GM19238 (cell line): Measurements from ENCODE around the gene MYRFL.
"Not testable (repeated sequence)": the region's sequence is repeated elsewhere in the genome, so short reads cannot be mapped to it uniquely, and the experiment has no call there.

ENCODE experiments used
- DNase-seq: peaks from one replicate; pipeline ENCODE4 v3.0.0; 2011; ENCODE audit warnings: low spot score; ENCODE audit not compliant: insufficient read length

The MYRFL gene

GRCh38 chr12:69986114-69986513, 161.1 kb downstream of the MYRFL start:
- no peak for DNase-seq

- no peak for DNase-seq
These were observed 162.6 kb downstream of the MYRFL start for GRCh38 chr12:69987579-69988091.

GRCh38 chr12:69988481-69989321, 163.7 kb downstream of the MYRFL start:
- DNase-seq: no peak

DNA sequence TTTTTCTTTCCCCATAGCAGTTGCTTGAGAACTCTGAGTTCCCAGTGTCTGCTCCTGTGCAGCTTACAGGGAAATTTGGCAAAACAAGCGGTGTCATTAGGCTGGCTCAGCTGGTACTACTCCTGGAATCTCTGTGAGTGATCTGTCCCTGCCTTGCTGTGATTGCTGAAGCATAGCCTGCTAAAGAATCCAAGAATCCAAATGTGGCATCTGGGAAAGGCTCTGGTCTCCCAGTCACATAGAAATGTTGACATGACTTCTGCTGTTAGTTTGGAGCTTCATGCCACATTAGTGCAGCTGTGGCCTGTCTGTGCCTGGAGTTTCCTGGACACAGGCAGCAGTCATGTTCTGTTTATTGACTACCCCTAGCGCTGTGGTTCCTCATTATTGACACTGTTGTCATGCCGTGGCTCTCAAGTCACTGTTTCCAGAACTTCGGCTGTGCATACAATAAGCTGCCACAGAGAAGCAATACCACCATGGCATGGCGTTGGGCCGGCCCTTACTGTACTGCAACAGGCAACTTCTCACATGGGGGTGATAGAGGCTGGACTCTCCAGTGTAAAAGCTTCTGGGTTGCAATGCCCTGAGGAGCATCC, 166.8 kb downstream of the MYRFL start:
- DNase-seq: no peak

- no peak for DNase-seq
These were observed 168.4 kb downstream of the MYRFL start for GRCh38 chr12:69993433-69993832.

DNA sequence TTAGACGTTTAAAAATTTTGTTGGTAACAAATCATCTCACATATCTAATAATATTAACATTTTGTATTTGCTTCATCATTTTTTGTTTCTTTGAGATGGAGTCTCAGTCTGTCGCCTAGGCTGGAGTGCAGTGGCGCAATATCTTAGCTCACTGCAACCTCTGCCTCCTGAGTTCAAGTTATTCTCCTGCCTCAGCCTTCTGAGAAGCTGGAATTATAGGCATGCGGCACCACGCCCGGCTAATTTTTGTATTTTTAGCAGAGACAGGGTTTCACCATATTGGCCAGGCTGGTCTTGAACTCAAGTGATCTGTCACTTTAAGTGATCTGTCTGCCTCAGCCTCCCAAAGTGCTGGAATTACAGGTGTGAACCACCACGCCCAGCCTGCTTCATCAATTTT, 169.1 kb downstream of the MYRFL start:
- DNase-seq: not testable (repeated sequence)

DNA sequence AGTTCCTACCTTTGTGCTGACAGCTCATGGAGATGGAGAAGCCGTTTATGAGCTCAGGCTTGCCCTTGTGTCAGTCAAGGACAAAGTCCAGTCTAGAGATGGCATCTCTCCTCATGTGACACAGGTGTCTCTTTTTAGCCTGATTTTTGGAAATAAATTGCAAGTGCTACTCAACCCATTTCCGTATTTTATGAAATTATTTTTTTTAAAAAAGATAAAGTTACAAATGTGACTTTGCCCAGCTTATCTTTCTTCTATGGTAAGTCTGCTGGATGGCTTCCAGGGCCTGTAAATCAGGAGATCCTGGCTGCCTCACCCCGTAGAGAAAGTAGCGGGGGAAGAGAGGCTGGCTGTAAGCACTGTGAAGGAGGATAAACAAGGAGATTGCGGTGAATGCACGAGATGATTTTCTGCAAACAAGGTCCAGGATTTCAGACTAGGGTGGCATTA, 169.7 kb downstream of the MYRFL start:
- DNase-seq: no peak

- DNase-seq: no peak
These were observed 171.2 kb downstream of the MYRFL start for GRCh38 chr12:69996241-69996640.

GRCh38 chr12:69996722-69997121, 171.7 kb downstream of the MYRFL start:
- no peak for DNase-seq

- DNase-seq: no peak
These were observed 173.0 kb downstream of the MYRFL start for GRCh38 chr12:69998011-69998410.

- DNase-seq: no peak
These were observed 173.9 kb downstream of the MYRFL start for GRCh38 chr12:69998922-69999321.

- no peak for DNase-seq
These were observed 174.5 kb downstream of the MYRFL start for GRCh38 chr12:69999561-69999960.

GRCh38 chr12:70002097-70002911, 177.3 kb downstream of the MYRFL start:
- DNase-seq: no peak

- DNase-seq: no peak
These were observed 177.9 kb downstream of the MYRFL start for GRCh38 chr12:70002912-70003255.

- no peak for DNase-seq
These were observed 181.0 kb downstream of the MYRFL start for GRCh38 chr12:70005864-70006618.

DNA sequence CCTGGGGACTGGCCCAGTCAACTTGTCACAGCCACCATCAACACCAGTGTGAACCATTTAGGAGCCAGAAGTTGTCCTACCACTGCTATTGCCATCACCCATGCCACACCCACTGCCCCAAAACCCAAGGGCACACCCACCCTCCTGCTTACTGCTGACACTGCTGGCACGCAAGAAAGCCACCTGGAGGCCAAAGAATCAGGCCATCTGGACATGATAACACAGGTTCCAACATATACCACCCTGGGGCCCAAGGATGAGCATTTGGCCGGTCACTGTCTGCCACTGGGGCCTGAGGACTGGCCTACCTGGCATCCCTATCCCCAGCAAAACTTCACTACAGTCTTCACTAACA, 181.6 kb downstream of the MYRFL start:
- DNase-seq: no peak

DNA sequence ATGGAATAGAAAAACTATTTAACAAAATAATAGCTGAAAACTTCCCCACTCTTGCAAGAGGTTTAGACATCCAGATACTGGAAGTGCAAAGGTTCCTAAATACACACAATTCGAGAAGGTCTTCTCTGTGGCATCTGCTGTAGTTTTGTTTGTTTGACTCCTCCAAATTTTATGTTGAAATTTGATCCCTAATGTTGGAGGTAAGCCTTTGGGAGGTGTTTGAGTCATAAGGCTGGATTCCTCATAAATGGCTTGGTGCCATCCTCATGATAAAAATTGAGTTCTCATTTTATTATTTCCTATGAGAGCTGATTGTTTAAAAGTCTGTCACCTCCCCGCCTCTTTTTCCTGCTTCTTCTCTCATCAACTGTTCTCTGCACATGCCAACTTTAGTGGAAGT, 182.7 kb downstream of the MYRFL start:
- no peak for DNase-seq
